ENCODE measurements around the gene IRX4. TPM values are rescaled to one million over a fixed set of nuclear protein-coding genes. Genes with fewer than 3 reads are reported as not detected.
A peak's percentile ranks its signal among the peaks of the same experiment; 100 is the strongest.

Gene IRX4
- total and polyA plus RNA-seq, 2 of the 4 experiments (the other 2 are of a cell fraction), result not detected

DNA sequence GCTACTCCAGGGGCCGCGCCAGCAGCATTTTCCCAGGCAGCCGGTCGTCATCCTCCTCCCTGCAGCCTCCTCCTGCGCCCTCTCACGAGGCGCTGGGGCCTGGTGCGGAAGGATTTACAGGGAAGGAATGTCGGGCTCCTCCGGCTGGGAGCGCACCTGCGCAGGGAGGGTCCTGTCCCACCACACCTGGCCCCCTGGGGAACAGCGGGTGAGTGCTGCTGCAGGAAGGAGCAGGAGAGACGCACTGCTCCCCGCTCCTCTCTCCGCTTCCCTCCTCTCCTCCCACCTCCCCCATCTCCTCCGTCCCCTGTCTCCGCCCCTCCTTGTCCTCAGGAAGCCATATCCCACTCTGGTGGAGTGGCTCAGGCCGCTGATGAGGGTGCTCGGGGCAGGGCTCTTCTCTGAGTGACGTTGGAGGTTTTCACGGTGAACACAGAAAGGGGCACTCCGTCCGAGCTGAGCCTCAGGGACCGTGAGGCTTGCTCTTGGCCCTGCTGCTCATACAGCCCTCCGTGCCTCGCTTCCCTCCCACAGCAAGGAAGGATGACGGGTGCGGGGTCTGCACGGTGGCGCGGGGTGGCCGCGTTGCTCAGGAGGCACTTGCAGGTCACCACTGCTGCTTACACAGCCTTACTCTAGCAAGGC, 31.3 kb downstream of the IRX4 start:
- Histone ChIP-seq H2BK15ac (ENCODE audit: low read depth, low read length) (no peak overlapping the region), H2AK9ac (replicated peaks; ENCODE audit: low read depth, low read length, poor library complexity) (no peak overlapping the region), H4K91ac (ENCODE audit: insufficient read depth, low read depth, low read length) (no peak overlapping the region), H3K4me2 (ENCODE audit: low read depth, low read length) (no peak overlapping the region), H2AFZ (replicated peaks; ENCODE audit: low read length, poor library complexity) (peak overlapping the region; percentile 51), H3K27ac (ENCODE audit: insufficient read depth, low read length) (no peak overlapping the region), H3K14ac (replicated peaks; ENCODE audit: low read depth, low read length) (no peak overlapping the region), H3K4me3 (ENCODE audit: insufficient read depth, low read depth, low read length) (no peak overlapping the region), H3K9ac (ENCODE audit: low read depth, low read length) (no peak overlapping the region), H4K8ac (ENCODE audit: low read depth in 2 of 2, low read length in 2 of 2) (no peak overlapping the region), H3K4me1 (ENCODE audit: control insufficient read depth, insufficient read depth, low read length) (no peaks in the 10 kb centered on the region), H3K36me3 (ENCODE audit: control insufficient read depth, insufficient read depth, low read length) (no peaks in the 10 kb centered on the region), H2AK5ac (ENCODE audit: low read depth, low read length) (no peak overlapping the region), H4K5ac (ENCODE audit: low read depth, low read length) (no peak overlapping the region), H3K18ac (ENCODE audit: low read depth, low read length) (no peak overlapping the region), H4K20me1 (ENCODE audit: insufficient read depth, low read length) (no peaks in the 10 kb centered on the region), H3K56ac (ENCODE audit: extremely low read depth, insufficient read depth, low read length) (no peak overlapping the region), H2BK5ac (ENCODE audit: low read depth, low read length, poor library complexity, severe bottlenecking) (no peak overlapping the region), H3K9me3 (ENCODE audit: control insufficient read depth, insufficient read depth, low read length) (no peaks in the 10 kb centered on the region; the same call in 1 of the 2 replicates), H2BK120ac (ENCODE audit: low read depth, low read length) (no peak overlapping the region), H3K23ac (ENCODE audit: low read depth, low read length) (no peak overlapping the region), H3K4ac (ENCODE audit: low read depth, low read length) (no peak overlapping the region), H3K9me1 (ENCODE audit: insufficient read depth, low read length) (no peaks in the 10 kb centered on the region), H2BK20ac (ENCODE audit: low read depth, low read length) (no peak overlapping the region), H3K79me1 (ENCODE audit: low read depth in 1 of 2, low read length in 2 of 2) (no peaks in the 10 kb centered on the region), H3K27me3 (ENCODE audit: control insufficient read depth, insufficient read depth, low read length) (peaks cover 76% of the 10 kb centered on the region)
- dilution Hi-C loops (cut with HindIII; ENCODE audit: low sequenced_read_pairs, unreplicated experiment) (no loop called here), in situ Hi-C loops (cut with MboI; ENCODE audit: low sequenced_read_pairs) (no loop called here), intact Hi-C loops (cut with micrococcal nuclease) (no loop called here)
- DNase-seq (no peak), ATAC-seq (ENCODE audit: low read depth) (0 out of 2 replicates have a peak, but pooled peaks have one; percentile 22)
- TF ChIP-seq SMC3 (IDR thresholded peaks at IDR 0.05; ENCODE audit: low read depth, low read length) (no peak), RCOR1 (IDR thresholded peaks at IDR 0.05; ENCODE audit: insufficient replicate concordance, low read length) (no peak), MAFK (IDR thresholded peaks at IDR 0.05; ENCODE audit: low read depth, low read length) (no peak), NFE2L2 (IDR thresholded peaks at IDR 0.05; ENCODE audit: low read depth, low read length) (no peak), RAD21 (IDR thresholded peaks at IDR 0.05; ENCODE audit: low read length) (no peak)
- no TSS peak for BruUV-seq (replicated peaks)
- ChIA-PET CTCF (no interaction called here), POLR2A (ENCODE audit: unreplicated experiment) (no interaction called here)
- 0% methylated on average over 6 of the region's 34 CpGs; no CpG with 5 or more reads in 1 of the 2 experiments for WGBS, 2 experiments (ENCODE audit: extremely low coverage in 2 of 2, insufficient read length in 1 of 2)
